Smooth muscle cell (in vitro differentiated cells): ENCODE measurements around the gene GNAI2. TPM values are rescaled to one million over a fixed set of nuclear protein-coding genes. Genes with fewer than 3 reads are reported as not detected.
"Not testable (repeated sequence)": the region's sequence is repeated elsewhere in the genome, so short reads cannot be mapped to it uniquely, and the experiment has no call there.

Experiments used
- DNase-seq: peaks from one replicate; lab custom pipeline; 2025; ENCODE audit not compliant: unreplicated experiment; lab: John Stamatoyannopoulos, UW
- H2AFZ ChIP-seq: fragments of 200-600 bp; sonication (generic); 2 replicates; pipeline ENCODE4 v1.6.0; 2016; ENCODE audit warnings: antibody characterized with exemption, low read depth, mild to moderate bottlenecking
- H3F3A ChIP-seq: fragments of 200-600 bp; sonication (generic); 2 replicates; pipeline ENCODE4 v1.6.0; 2017; ENCODE audit warnings: antibody characterized with exemption, low read depth
- H3K27ac ChIP-seq: fragments of 200-600 bp; sonication (generic); 2 replicates; pipeline ENCODE4 v1.5.1; 2016; ENCODE audit warnings: low read depth, mild to moderate bottlenecking
- H3K27me3 ChIP-seq: fragments of 200-600 bp; sonication (generic); 2 replicates; pipeline ENCODE4 v1.6.1; 2016; ENCODE audit warnings: low read depth, mild to moderate bottlenecking
- H3K36me3 ChIP-seq: fragments of 200-600 bp; sonication (generic); 2 replicates; pipeline ENCODE4 v1.5.1; 2016; ENCODE audit warnings: low read depth
- H3K4me1 ChIP-seq: fragments of 200-600 bp; sonication (generic); 2 replicates; pipeline ENCODE4 v1.5.1; 2016; ENCODE audit warnings: low read depth
- H3K4me2 ChIP-seq: fragments of 200-600 bp; sonication (generic); 2 replicates; pipeline ENCODE4 v1.6.0; 2016; ENCODE audit warnings: mild to moderate bottlenecking
- H3K4me3 ChIP-seq: fragments of 200-600 bp; sonication (generic); 2 replicates; pipeline ENCODE4 v1.5.1; 2016; ENCODE audit warnings: mild to moderate bottlenecking
- H3K79me2 ChIP-seq: fragments of 200-600 bp; sonication (generic); 2 replicates; pipeline ENCODE4 v1.6.0; 2016; ENCODE audit warnings: low read depth, mild to moderate bottlenecking
- H3K9ac ChIP-seq: fragments of 200-600 bp; sonication (generic); 2 replicates; pipeline ENCODE4 v1.6.0; 2016; ENCODE audit warnings: low read depth
- H3K9me3 ChIP-seq: fragments of 200-600 bp; sonication (generic); replicated peaks from 2 replicates; pipeline ENCODE4 v1.5.1; 2016; ENCODE audit warnings: low read depth
- H4K20me1 ChIP-seq: fragments of 200-600 bp; sonication (generic); 2 replicates; pipeline ENCODE4 v1.6.0; 2016; ENCODE audit warnings: low read depth
- WGBS: methylation state at CpG from one replicate; pipeline ENCODE4 v1.1.7; 2016; ENCODE audit warnings: low lambda C conversion rate; 5-methylcytosine and 5-hydroxymethylcytosine counted together
- polyA plus RNA-seq: library from polyadenylated mRNA; unstranded; fragments of >200 nt; fragmentation: Nextera tagmentation; extraction: Ambion mirVana; gene quantifications from 2 replicates; pipeline ENCODE4 v1.2.1, GENCODE V29; 2016
- total RNA-seq: library from RNA; depleted of rRNA; stranded (reverse); fragments of >200 nt; gene quantifications from 2 replicates; pipeline ENCODE4 v1.2.3, GENCODE V29; 2014
- TF ChIP-seq, protein P1 (sequence below): fragments of 200-600 bp; sonication (generic); IDR thresholded peaks from 2 replicates; pipeline ENCODE4 v1.5.1; 2017; ENCODE audit warnings: borderline replicate concordance, mild to moderate bottlenecking, antibody characterized with exemption; ENCODE audit not compliant: insufficient read depth, poor library complexity, severe bottlenecking

GNAI2 gene
- total and polyA plus RNA-seq, 2 experiments from 2014 or later = 209 to 454 TPM

- peak; percentile 8 for DNase-seq
- Histone ChIP-seq H3K27me3 (no peaks in the 10 kb centered on the region), H3K4me3 (no peak overlapping the region), H4K20me1 (peaks cover 79% of the 10 kb centered on the region), H2AFZ (no peak overlapping the region), H3K9me3 (no peaks in the 10 kb centered on the region), H3K27ac (peak overlapping the region; percentile 93), H3K9ac (peak overlapping the region; percentile 69), H3K36me3 (no peaks in the 10 kb centered on the region), H3K4me2 (peak overlapping the region; percentile 44), H3K79me2 (peaks cover 93% of the 10 kb centered on the region), H3K4me1 (peaks cover 71% of the 10 kb centered on the region), H3F3A (peaks cover 23% of the 10 kb centered on the region)
- TF ChIP-seq, protein P1, sequence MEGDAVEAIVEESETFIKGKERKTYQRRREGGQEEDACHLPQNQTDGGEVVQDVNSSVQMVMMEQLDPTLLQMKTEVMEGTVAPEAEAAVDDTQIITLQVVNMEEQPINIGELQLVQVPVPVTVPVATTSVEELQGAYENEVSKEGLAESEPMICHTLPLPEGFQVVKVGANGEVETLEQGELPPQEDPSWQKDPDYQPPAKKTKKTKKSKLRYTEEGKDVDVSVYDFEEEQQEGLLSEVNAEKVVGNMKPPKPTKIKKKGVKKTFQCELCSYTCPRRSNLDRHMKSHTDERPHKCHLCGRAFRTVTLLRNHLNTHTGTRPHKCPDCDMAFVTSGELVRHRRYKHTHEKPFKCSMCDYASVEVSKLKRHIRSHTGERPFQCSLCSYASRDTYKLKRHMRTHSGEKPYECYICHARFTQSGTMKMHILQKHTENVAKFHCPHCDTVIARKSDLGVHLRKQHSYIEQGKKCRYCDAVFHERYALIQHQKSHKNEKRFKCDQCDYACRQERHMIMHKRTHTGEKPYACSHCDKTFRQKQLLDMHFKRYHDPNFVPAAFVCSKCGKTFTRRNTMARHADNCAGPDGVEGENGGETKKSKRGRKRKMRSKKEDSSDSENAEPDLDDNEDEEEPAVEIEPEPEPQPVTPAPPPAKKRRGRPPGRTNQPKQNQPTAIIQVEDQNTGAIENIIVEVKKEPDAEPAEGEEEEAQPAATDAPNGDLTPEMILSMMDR = no peak
- 40% methylated on average over 14 of the region's 14 CpGs for WGBS
Observed at GRCh38 chr3:50242851-50243542, 7.0 kb downstream of the GNAI2 start.

- Histone ChIP-seq H3K9me3 (no peaks in the 10 kb centered on the region), H4K20me1 (peaks cover 79% of the 10 kb centered on the region), H3K27ac (peak overlapping the region; percentile 93), H3K79me2 (peaks cover 93% of the 10 kb centered on the region), H3K36me3 (no peaks in the 10 kb centered on the region), H3K4me3 (no peak overlapping the region), H3K4me1 (peaks cover 66% of the 10 kb centered on the region), H3K4me2 (no peak overlapping the region), H2AFZ (no peak overlapping the region), H3K9ac (peak overlapping the region; percentile 69), H3F3A (peaks cover 23% of the 10 kb centered on the region), H3K27me3 (no peaks in the 10 kb centered on the region)
- TF ChIP-seq, protein P1 = no peak
- DNase-seq = no peak
- 91% methylated on average over 4 of the region's 4 CpGs for WGBS
Observed at GRCh38 chr3:50243543-50243895, 7.5 kb downstream of the GNAI2 start.

DNA sequence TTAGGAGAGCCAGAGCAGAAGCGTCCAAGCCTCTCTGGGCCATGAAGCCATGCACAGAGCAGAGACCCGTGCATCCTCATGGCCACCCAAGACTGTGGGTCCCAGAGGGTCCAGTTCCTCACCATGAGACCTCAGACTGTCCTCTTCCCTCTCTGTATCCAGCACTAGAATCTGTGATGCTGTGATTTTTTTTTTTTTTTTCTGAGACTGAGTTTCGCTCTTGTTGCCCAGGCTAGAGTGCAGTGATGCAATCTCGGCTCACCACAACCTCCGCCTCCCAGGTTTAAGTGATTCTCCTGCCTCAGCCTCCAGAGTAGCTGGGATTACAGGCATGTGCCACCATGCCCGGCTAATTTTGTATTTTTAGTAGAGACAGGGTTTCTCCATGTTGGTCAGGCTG, 8.8 kb downstream of the GNAI2 start:
- H3K9ac ChIP-seq, H2AFZ ChIP-seq, H3K4me3 ChIP-seq, H3K36me3 ChIP-seq, DNase-seq, H3K9me3 ChIP-seq, H3K4me2 ChIP-seq, H3K27me3 ChIP-seq: not testable (repeated sequence)
- Histone ChIP-seq H3F3A (peaks cover 23% of the 10 kb centered on the region), H3K4me1 (peaks cover 54% of the 10 kb centered on the region), H3K27ac (peak overlapping the region; percentile 93), H4K20me1 (peaks cover 79% of the 10 kb centered on the region), H3K79me2 (peaks cover 93% of the 10 kb centered on the region)
- 71% methylated on average over 6 of the region's 6 CpGs for WGBS

- H3K27ac ChIP-seq = peak overlapping the region; percentile 93
- peaks cover 93% of the 10 kb centered on the region for H3K79me2 ChIP-seq
- H3K4me1 ChIP-seq = peaks cover 49% of the 10 kb centered on the region
- no peak for DNase-seq
- no peaks in the 10 kb centered on the region for H3K27me3 ChIP-seq
- no peak overlapping the region for H2AFZ ChIP-seq
- peak overlapping the region; percentile 42 for H3K4me3 ChIP-seq
- H3K9ac ChIP-seq = peak overlapping the region; percentile 74
- no peaks in the 10 kb centered on the region for H3K36me3 ChIP-seq
- peak overlapping the region; percentile 86 for H3K4me2 ChIP-seq
- 77% methylated on average over 16 of the region's 16 CpGs for WGBS
- H3F3A ChIP-seq = peaks cover 23% of the 10 kb centered on the region
- TF ChIP-seq, protein P1 = no peak
- H3K9me3 ChIP-seq = no peaks in the 10 kb centered on the region
- H4K20me1 ChIP-seq = peaks cover 79% of the 10 kb centered on the region
Observed at GRCh38 chr3:50245251-50245745, 9.3 kb downstream of the GNAI2 start.
